Activated B cell treated with CpG ODN at 0.5 μM for 24 hours (primary cell): ENCODE measurements around the gene MYO18B. TPM values are rescaled to one million over a fixed set of nuclear protein-coding genes. Genes with fewer than 3 reads are reported as not detected.

ENCODE experiments used
- ATAC-seq: fragments of 200-7000 bp; cut with Tn5 transposase; one replicate; pipeline ENCODE4 v1.10.0; 2021; ENCODE audit warnings: low read depth, mild to moderate bottlenecking, moderate library complexity
- CTCF ChIA-PET: fragments of 350-600 bp; sonication (Branson Sonifier 250); formaldehyde crosslinking; loops from one replicate; lab custom pipeline; 2021; ENCODE audit warnings: antibody characterized with exemption; lab: Charles Lee
- POLR2A ChIA-PET: fragments of 350-600 bp; sonication (Branson Sonifier 250); formaldehyde crosslinking; loops from one replicate; lab custom pipeline; 2021; ENCODE audit warnings: antibody characterized with exemption; lab: Charles Lee
- DNase-seq: peaks from one replicate; pipeline ENCODE4 v3.0.0; 2022
- H3K27ac Mint-ChIP-seq: one replicate; pipeline ENCODE4 v1.8.0; 2020; ENCODE audit warnings: mixed read lengths
- H3K27me3 Mint-ChIP-seq: one replicate; pipeline ENCODE4 v1.8.0; 2021; ENCODE audit warnings: mixed read lengths
- H3K36me3 Mint-ChIP-seq: one replicate; pipeline ENCODE4 v1.8.0; 2021; ENCODE audit warnings: low read depth, mixed read lengths
- H3K4me1 Mint-ChIP-seq: one replicate; pipeline ENCODE4 v1.8.0; 2021; ENCODE audit warnings: mixed read lengths
- H3K4me3 Mint-ChIP-seq: one replicate; pipeline ENCODE4 v1.8.0; 2020; ENCODE audit warnings: mild to moderate bottlenecking, mixed read lengths
- H3K9me3 Mint-ChIP-seq: one replicate; pipeline ENCODE4 v1.8.0; 2020; ENCODE audit warnings: mixed read lengths
- CTCF ChIP-seq: fragments of 200-600 bp; IDR thresholded peaks from one replicate; pipeline ENCODE4 v1.8.0; 2022; ENCODE audit warnings: antibody characterized with exemption, mild to moderate bottlenecking
- intact Hi-C: fragments of 100-400 bp; cut with micrococcal nuclease; formaldehyde crosslinking; loops from one replicate; pipeline ENCODE4 v1.15.1; 2024
- total RNA-seq: library from RNA; stranded (reverse); gene quantifications from 2 replicates; pipeline ENCODE4 v1.2.3, GENCODE V29; 2022

MYO18B gene
- total RNA-seq, 1 donor from 2014 or later: 0.27 TPM

GRCh38 chr22:25817092-25817943 lies 75.3 kb downstream of the MYO18B start:
- Mint-ChIP-seq H3K4me3 (no peak overlapping the region), H3K9me3 (peaks cover 5% of the 10 kb centered on the region), H3K4me1 (no peaks in the 10 kb centered on the region), H3K27me3 (peaks cover 27% of the 10 kb centered on the region), H3K36me3 (no peaks in the 10 kb centered on the region), H3K27ac (no peak overlapping the region)
- no peak for DNase-seq
- CTCF ChIA-PET: no interaction called here
- intact Hi-C loops: no loop called here
- ATAC-seq: no peak
- TF ChIP-seq CTCF: no peak
- POLR2A ChIA-PET: no interaction called here

- CTCF ChIA-PET: no interaction called here
- Mint-ChIP-seq H3K36me3 (no peaks in the 10 kb centered on the region), H3K4me1 (no peaks in the 10 kb centered on the region), H3K4me3 (no peak overlapping the region), H3K27me3 (peaks cover 31% of the 10 kb centered on the region), H3K27ac (no peak overlapping the region), H3K9me3 (peaks cover 5% of the 10 kb centered on the region)
- POLR2A ChIA-PET: no interaction called here
- ATAC-seq (no peak), DNase-seq (no peak)
- intact Hi-C loops: no loop called here
- TF ChIP-seq CTCF: no peak
These were observed 76.6 kb downstream of the MYO18B start for GRCh38 chr22:25818541-25818940.

GRCh38 chr22:25822344-25822743 lies 80.4 kb downstream of the MYO18B start:
- H3K27me3 Mint-ChIP-seq: peaks cover 28% of the 10 kb centered on the region
- H3K36me3 Mint-ChIP-seq: no peaks in the 10 kb centered on the region
- ChIA-PET POLR2A (no interaction called here), CTCF (no interaction called here)
- peaks cover 5% of the 10 kb centered on the region for H3K9me3 Mint-ChIP-seq
- no peaks in the 10 kb centered on the region for H3K4me1 Mint-ChIP-seq
- ATAC-seq (no peak), DNase-seq (no peak)
- intact Hi-C loops: no loop called here
- H3K4me3 Mint-ChIP-seq: no peak overlapping the region
- no peak for TF ChIP-seq CTCF
- no peak overlapping the region for H3K27ac Mint-ChIP-seq

- Mint-ChIP-seq H3K4me3 (no peak overlapping the region), H3K9me3 (peaks cover 5% of the 10 kb centered on the region), H3K36me3 (no peaks in the 10 kb centered on the region), H3K27me3 (peaks cover 20% of the 10 kb centered on the region), H3K27ac (no peak overlapping the region), H3K4me1 (no peaks in the 10 kb centered on the region)
- no peak for DNase-seq
- no peak for ATAC-seq
- intact Hi-C loops: no loop called here
- CTCF ChIA-PET: no interaction called here
- POLR2A ChIA-PET: no interaction called here
- TF ChIP-seq CTCF: no peak
These were observed 81.3 kb downstream of the MYO18B start for GRCh38 chr22:25823276-25823675.

GRCh38 chr22:25824828-25825423 lies 82.9 kb downstream of the MYO18B start:
- CTCF ChIA-PET: no interaction called here
- no peak for TF ChIP-seq CTCF
- peaks cover 12% of the 10 kb centered on the region for H3K27me3 Mint-ChIP-seq
- DNase-seq (no peak), ATAC-seq (no peak)
- no peak overlapping the region for H3K27ac Mint-ChIP-seq
- H3K4me1 Mint-ChIP-seq: no peaks in the 10 kb centered on the region
- intact Hi-C loops: no loop called here
- H3K36me3 Mint-ChIP-seq: no peaks in the 10 kb centered on the region
- POLR2A ChIA-PET: no interaction called here
- no peak overlapping the region for H3K4me3 Mint-ChIP-seq
- H3K9me3 Mint-ChIP-seq: peaks cover 4% of the 10 kb centered on the region
